NCI-H2196 treated with DMSO at 0.1 percent for 48 hours (cell line): ENCODE measurements around the gene NKG7.
"Not testable (repeated sequence)": the region's sequence is repeated elsewhere in the genome, so short reads cannot be mapped to it uniquely, and the experiment has no call there.

ENCODE experiments used
- DNase-seq: peaks from one replicate; lab custom pipeline; 2025; ENCODE audit not compliant: unreplicated experiment; lab: John Stamatoyannopoulos, UW

The NKG7 gene

GRCh38 chr19:51372649-51373504 lies at the start of gene NKG7:
TSS of gene NKG7 (minus strand) at chr19:51372654. CDS start at chr19:51372535, 119 bp downstream.
- no peak for DNase-seq

- no peak for DNase-seq
Observed at GRCh38 chr19:51422053-51422448, 49.6 kb upstream of the NKG7 start.

GRCh38 chr19:51421229-51422052 lies 49.0 kb upstream of the NKG7 start:
- no peak for DNase-seq

- DNase-seq: not testable (repeated sequence)
Observed at GRCh38 chr19:51420511-51420910, 48.1 kb upstream of the NKG7 start.

GRCh38 chr19:51418707-51419106 lies 46.3 kb upstream of the NKG7 start:
- no peak for DNase-seq

GRCh38 chr19:51417810-51418157 lies 45.3 kb upstream of the NKG7 start:
- no peak for DNase-seq

GRCh38 chr19:51417107-51417809 lies 44.8 kb upstream of the NKG7 start, which contains the start of gene SIGLEC10:
TSS of gene SIGLEC10 (minus strand) at chr19:51417642. CDS start at chr19:51417581, 61 bp downstream.
- DNase-seq: no peak

GRCh38 chr19:51416422-51416821 lies 44.0 kb upstream of the NKG7 start:
- not testable (repeated sequence) for DNase-seq

GRCh38 chr19:51415187-51415586 lies 42.7 kb upstream of the NKG7 start:
- DNase-seq: no peak

- DNase-seq: no peak
Observed at GRCh38 chr19:51410950-51411748, 38.7 kb upstream of the NKG7 start.

- DNase-seq: no peak
Observed at GRCh38 chr19:51407511-51408131, 35.2 kb upstream of the NKG7 start.

GRCh38 chr19:51402117-51402516 lies 29.7 kb upstream of the NKG7 start:
- no peak for DNase-seq

- DNase-seq: not testable (repeated sequence)
Observed at GRCh38 chr19:51399936-51400335, 27.5 kb upstream of the NKG7 start.

- no peak for DNase-seq
Observed at GRCh38 chr19:51399231-51399630, 26.8 kb upstream of the NKG7 start.

- no peak for DNase-seq
Observed at GRCh38 chr19:51398096-51398704, 25.7 kb upstream of the NKG7 start.

- not testable (repeated sequence) for DNase-seq
Observed at GRCh38 chr19:51397453-51397852, 25.0 kb upstream of the NKG7 start.

- no peak for DNase-seq
Observed at GRCh38 chr19:51396175-51396574, 23.7 kb upstream of the NKG7 start.

- no peak for DNase-seq
Observed at GRCh38 chr19:51394050-51394836, 21.8 kb upstream of the NKG7 start.

GRCh38 chr19:51392701-51393100 lies 20.2 kb upstream of the NKG7 start:
- DNase-seq: no peak
